HepG2 (cell line): ENCODE results near the gene SYVN1. TPM values are rescaled to one million over a fixed set of nuclear protein-coding genes. Genes with fewer than 3 reads are reported as not detected.

Experiments used
- CEBPB ChIP-seq: IDR thresholded peaks from 2 replicates; pipeline ENCODE4 v1.6.1; 2011; ENCODE audit warnings: low read depth, low read length, improper control_type of control experiment, borderline replicate concordance
- EEA1 ChIP-seq: sonication (generic); formaldehyde crosslinking; IDR thresholded peaks from 2 replicates; pipeline ENCODE4 v1.5.1; 2020; ENCODE audit warnings: mild to moderate bottlenecking, missing genetic modification reagents, borderline replicate concordance
- ETV6 ChIP-seq: sonication (generic); formaldehyde crosslinking; conservative IDR thresholded peaks from 2 replicates; pipeline ENCODE4 v1.4.0; 2020; ENCODE audit warnings: missing genetic modification reagents
- MAFF ChIP-seq: IDR thresholded peaks from 2 replicates; pipeline ENCODE4 v1.6.1; 2011; ENCODE audit warnings: low read depth, low read length, improper control_type of control experiment
- POLR2AphosphoS5 ChIP-seq: IDR thresholded peaks from 2 replicates; pipeline ENCODE4 v1.6.1; 2012; ENCODE audit warnings: low read depth, low read length
- PTBP1 ChIP-seq: fragments of 200-400 bp; formaldehyde crosslinking; IDR thresholded peaks from 2 replicates; pipeline ENCODE4 v1.6.1; 2018; ENCODE audit warnings: low read length, low read depth; ENCODE audit not compliant: poor library complexity, severe bottlenecking
- RCOR2 ChIP-seq: IDR thresholded peaks from 2 replicates; pipeline ENCODE4 v1.6.1; 2016; ENCODE audit warnings: missing biosample characterization, missing genetic modification reagents
- RELA ChIP-seq: sonication (generic); formaldehyde crosslinking; IDR thresholded peaks from 2 replicates; pipeline ENCODE4 v1.4.0; 2020; ENCODE audit warnings: missing genetic modification reagents
- SP2 ChIP-seq: sonication (generic); formaldehyde crosslinking; IDR thresholded peaks from 2 replicates; pipeline ENCODE4 v1.5.1; 2020; ENCODE audit warnings: mild to moderate bottlenecking, missing genetic modification reagents
- YEATS2 ChIP-seq: sonication (generic); formaldehyde crosslinking; IDR thresholded peaks from 2 replicates; pipeline ENCODE4 v1.4.0; 2020; ENCODE audit warnings: missing genetic modification reagents, borderline replicate concordance
- ZFX ChIP-seq: sonication (generic); formaldehyde crosslinking; IDR thresholded peaks from 2 replicates; pipeline ENCODE4 v1.4.0; 2020; ENCODE audit warnings: mild to moderate bottlenecking, low read depth, missing genetic modification reagents, moderate library complexity
- ZNF121 ChIP-seq: sonication (generic); formaldehyde crosslinking; IDR thresholded peaks from 2 replicates; pipeline ENCODE4 v1.5.0; 2020; ENCODE audit warnings: mild to moderate bottlenecking, missing genetic modification reagents
- ZNF207 ChIP-seq: fragments of 450-650 bp; IDR thresholded peaks from 2 replicates; pipeline ENCODE4 v1.6.1; 2016; ENCODE audit warnings: antibody characterized with exemption, borderline replicate concordance
- ZNF564 ChIP-seq: sonication (generic); formaldehyde crosslinking; IDR thresholded peaks from 2 replicates; pipeline ENCODE4 v1.8.1; 2023; ENCODE audit warnings: mild to moderate bottlenecking, missing genetic modification reagents
- ZNF788 ChIP-seq: sonication (generic); formaldehyde crosslinking; IDR thresholded peaks from 2 replicates; pipeline ENCODE4 v1.5.0; 2020; ENCODE audit warnings: mild to moderate bottlenecking, missing genetic modification reagents, borderline replicate concordance
- ZSCAN29 ChIP-seq: sonication (generic); formaldehyde crosslinking; conservative IDR thresholded peaks from 2 replicates; pipeline ENCODE4 v1.4.0; 2020; ENCODE audit warnings: mild to moderate bottlenecking, missing genetic modification reagents
- polyA plus RNA-seq, 8 experiments: library from polyadenylated mRNA; depleted of rRNA in 3 of 8; stranded (reverse) in 7 of 8; unstranded in 1 of 8; fragments of >200 nt; fragmentation: Illumina TruSeq in 4 of 8; extraction: Trizol in 4 of 8; gene quantifications; 2 replicates each; pipeline versions ENCODE4 v1.2.1 to v1.2.3, GENCODE V29; 2011 to 2016; ENCODE audit warnings: low read depth in 4 of 8, missing spikeins in 1 of 8, mixed read lengths in 1 of 8; ENCODE audit not compliant: insufficient read depth in 1 of 8
- total RNA-seq, 5 experiments: library from RNA; depleted of rRNA; stranded (reverse); fragments of >200 nt; fragmentation: Illumina TruSeq; extraction: Trizol; gene quantifications; 2 replicates each; pipeline ENCODE4 v1.2.3, GENCODE V29; 2016; ENCODE audit warnings: low read depth in 1 of 5
- TF ChIP-seq, protein P1 (sequence below): sonication (generic); formaldehyde crosslinking; IDR thresholded peaks from 2 replicates; pipeline ENCODE4 v1.4.0; 2020; ENCODE audit warnings: mild to moderate bottlenecking, low read depth, missing genetic modification reagents
- TF ChIP-seq, protein P2 (sequence below): sonication (generic); formaldehyde crosslinking; IDR thresholded peaks from 2 replicates; pipeline ENCODE4 v1.5.1; 2020; ENCODE audit warnings: mild to moderate bottlenecking, missing genetic modification reagents, moderate library complexity
- TF ChIP-seq, protein P3 (sequence below): sonication (generic); formaldehyde crosslinking; IDR thresholded peaks from 2 replicates; pipeline ENCODE4 v1.4.0; 2020; ENCODE audit warnings: missing genetic modification reagents, borderline replicate concordance
- TF ChIP-seq, protein P4 (sequence below): sonication (generic); formaldehyde crosslinking; IDR thresholded peaks from 2 replicates; pipeline ENCODE4 v1.4.0; 2020; ENCODE audit warnings: missing genetic modification reagents, borderline replicate concordance

Gene SYVN1
- total and polyA plus RNA-seq, 2 of the 13 experiments (the other 11 are each of a cell fraction or from before 2014, with no cell fraction given): 10.3 to 22.5 TPM

DNA sequence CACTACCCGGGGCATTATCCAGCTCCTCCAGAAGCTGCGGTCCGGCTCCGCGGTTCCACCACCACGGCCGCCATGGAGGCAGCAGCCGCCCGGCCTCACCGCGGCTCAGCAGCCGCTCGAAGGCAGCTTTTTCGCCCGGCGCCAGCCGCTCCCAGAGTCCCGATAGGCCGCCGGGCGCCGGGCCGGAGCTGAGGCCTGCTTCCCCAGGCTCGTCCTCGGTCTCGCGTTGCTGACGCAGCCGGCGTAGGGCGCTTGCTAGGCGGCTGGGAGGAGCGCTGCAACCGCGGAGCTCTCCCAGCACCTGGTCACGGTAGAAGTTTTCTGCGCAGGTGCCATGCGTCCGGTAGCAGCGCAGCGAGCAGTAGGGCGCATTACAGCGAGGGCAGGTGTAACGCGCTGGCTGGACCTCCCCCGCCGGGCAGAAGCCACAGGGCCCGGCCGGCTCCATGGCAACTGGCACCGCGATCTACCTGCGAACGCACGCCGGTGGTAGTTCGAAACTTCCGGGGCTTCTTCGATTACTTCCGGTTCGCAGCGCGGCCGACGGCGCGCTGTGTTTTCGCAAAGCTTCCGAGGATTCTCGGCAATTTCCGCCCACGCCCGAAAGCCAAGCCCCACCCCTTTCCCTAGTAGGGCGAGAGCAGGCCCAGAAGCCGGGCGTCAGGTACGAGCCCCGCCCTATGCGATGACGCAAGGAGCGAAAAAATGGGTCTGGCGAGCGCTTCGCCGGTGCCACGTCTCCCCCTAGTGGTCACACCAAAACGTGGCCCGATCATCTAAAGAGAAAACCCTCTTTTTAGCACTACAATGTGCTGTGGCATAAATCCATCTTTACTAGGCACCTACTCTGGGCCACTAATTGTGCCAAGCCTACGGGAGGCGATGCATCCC is 16.9 kb downstream of the SYVN1 start, which contains the start of gene ZNHIT2 (continued):
- TF ChIP-seq, protein P1, sequence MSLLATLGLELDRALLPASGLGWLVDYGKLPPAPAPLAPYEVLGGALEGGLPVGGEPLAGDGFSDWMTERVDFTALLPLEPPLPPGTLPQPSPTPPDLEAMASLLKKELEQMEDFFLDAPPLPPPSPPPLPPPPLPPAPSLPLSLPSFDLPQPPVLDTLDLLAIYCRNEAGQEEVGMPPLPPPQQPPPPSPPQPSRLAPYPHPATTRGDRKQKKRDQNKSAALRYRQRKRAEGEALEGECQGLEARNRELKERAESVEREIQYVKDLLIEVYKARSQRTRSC: peak; percentile 89; the same call in 1 of the 2 replicates
- TF ChIP-seq MAFF: 0 out of 2 replicates have a peak, but pooled peaks have one; percentile 24
- 0 out of 2 replicates have a peak, but pooled peaks have one; percentile 36 for TF ChIP-seq RELA (CRISPR knock-in tag)
- TF ChIP-seq RCOR2 (CRISPR knock-in tag): no peak
- TF ChIP-seq ZNF121 (CRISPR knock-in tag): no peak
- 0 out of 2 replicates have a peak, but pooled peaks have one; percentile 22 for TF ChIP-seq ZSCAN29 (CRISPR knock-in tag)
- TF ChIP-seq ZFX (CRISPR knock-in tag): peak; percentile 99
- TF ChIP-seq ZNF207: no peak
- TF ChIP-seq, protein P2, sequence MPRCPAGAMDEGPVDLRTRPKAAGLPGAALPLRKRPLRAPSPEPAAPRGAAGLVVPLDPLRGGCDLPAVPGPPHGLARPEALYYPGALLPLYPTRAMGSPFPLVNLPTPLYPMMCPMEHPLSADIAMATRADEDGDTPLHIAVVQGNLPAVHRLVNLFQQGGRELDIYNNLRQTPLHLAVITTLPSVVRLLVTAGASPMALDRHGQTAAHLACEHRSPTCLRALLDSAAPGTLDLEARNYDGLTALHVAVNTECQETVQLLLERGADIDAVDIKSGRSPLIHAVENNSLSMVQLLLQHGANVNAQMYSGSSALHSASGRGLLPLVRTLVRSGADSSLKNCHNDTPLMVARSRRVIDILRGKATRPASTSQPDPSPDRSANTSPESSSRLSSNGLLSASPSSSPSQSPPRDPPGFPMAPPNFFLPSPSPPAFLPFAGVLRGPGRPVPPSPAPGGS: peak; percentile 39; the same call in 1 of the 2 replicates
- peak; percentile 79 for TF ChIP-seq POLR2AphosphoS5
- peak; percentile 96 for TF ChIP-seq CEBPB
- TF ChIP-seq, protein P3, sequence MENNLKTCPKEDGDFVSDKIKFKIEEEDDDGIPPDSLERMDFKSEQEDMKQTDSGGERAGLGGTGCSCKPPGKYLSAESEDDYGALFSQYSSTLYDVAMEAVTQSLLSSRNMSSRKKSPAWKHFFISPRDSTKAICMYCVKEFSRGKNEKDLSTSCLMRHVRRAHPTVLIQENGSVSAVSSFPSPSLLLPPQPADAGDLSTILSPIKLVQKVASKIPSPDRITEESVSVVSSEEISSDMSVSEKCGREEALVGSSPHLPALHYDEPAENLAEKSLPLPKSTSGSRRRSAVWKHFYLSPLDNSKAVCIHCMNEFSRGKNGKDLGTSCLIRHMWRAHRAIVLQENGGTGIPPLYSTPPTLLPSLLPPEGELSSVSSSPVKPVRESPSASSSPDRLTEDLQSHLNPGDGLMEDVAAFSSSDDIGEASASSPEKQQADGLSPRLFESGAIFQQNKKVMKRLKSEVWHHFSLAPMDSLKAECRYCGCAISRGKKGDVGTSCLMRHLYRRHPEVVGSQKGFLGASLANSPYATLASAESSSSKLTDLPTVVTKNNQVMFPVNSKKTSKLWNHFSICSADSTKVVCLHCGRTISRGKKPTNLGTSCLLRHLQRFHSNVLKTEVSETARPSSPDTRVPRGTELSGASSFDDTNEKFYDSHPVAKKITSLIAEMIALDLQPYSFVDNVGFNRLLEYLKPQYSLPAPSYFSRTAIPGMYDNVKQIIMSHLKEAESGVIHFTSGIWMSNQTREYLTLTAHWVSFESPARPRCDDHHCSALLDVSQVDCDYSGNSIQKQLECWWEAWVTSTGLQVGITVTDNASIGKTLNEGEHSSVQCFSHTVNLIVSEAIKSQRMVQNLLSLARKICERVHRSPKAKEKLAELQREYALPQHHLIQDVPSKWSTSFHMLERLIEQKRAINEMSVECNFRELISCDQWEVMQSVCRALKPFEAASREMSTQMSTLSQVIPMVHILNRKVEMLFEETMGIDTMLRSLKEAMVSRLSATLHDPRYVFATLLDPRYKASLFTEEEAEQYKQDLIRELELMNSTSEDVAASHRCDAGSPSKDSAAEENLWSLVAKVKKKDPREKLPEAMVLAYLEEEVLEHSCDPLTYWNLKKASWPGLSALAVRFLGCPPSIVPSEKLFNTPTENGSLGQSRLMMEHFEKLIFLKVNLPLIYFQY: peak; percentile 53; the same call in 1 of the 2 replicates
- TF ChIP-seq ZNF788: peak; percentile 82; the same call in 1 of the 2 replicates
- peak; percentile 51 for TF ChIP-seq SP2 (CRISPR knock-in tag)
- TF ChIP-seq EEA1 (CRISPR knock-in tag): peak; percentile 76; the same call in 1 of the 2 replicates
- TF ChIP-seq ZNF564 (CRISPR knock-in tag): peak; percentile 77; the same call in 1 of the 2 replicates
- TF ChIP-seq, protein P4, sequence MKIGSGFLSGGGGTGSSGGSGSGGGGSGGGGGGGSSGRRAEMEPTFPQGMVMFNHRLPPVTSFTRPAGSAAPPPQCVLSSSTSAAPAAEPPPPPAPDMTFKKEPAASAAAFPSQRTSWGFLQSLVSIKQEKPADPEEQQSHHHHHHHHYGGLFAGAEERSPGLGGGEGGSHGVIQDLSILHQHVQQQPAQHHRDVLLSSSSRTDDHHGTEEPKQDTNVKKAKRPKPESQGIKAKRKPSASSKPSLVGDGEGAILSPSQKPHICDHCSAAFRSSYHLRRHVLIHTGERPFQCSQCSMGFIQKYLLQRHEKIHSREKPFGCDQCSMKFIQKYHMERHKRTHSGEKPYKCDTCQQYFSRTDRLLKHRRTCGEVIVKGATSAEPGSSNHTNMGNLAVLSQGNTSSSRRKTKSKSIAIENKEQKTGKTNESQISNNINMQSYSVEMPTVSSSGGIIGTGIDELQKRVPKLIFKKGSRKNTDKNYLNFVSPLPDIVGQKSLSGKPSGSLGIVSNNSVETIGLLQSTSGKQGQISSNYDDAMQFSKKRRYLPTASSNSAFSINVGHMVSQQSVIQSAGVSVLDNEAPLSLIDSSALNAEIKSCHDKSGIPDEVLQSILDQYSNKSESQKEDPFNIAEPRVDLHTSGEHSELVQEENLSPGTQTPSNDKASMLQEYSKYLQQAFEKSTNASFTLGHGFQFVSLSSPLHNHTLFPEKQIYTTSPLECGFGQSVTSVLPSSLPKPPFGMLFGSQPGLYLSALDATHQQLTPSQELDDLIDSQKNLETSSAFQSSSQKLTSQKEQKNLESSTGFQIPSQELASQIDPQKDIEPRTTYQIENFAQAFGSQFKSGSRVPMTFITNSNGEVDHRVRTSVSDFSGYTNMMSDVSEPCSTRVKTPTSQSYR (CRISPR knock-in tag): 0 out of 2 replicates have a peak, but pooled peaks have one; percentile 12
- TF ChIP-seq ETV6 (CRISPR knock-in tag): no peak
- TF ChIP-seq PTBP1: peak; percentile 61
- TF ChIP-seq YEATS2 (CRISPR knock-in tag): peak; percentile 95
